GM19372 (cell line): ENCODE data around the gene SAMM50.

Source experiments
- ATAC-seq: cut with Tn5 transposase; IDR thresholded peaks from one replicate; pipeline ENCODE4 v1.9.1; 2021; ENCODE audit warnings: mild to moderate bottlenecking, low read depth, moderate library complexity; ENCODE audit not compliant: unreplicated experiment

SAMM50 gene

GRCh38 chr22:43945632-43946383, 9.4 kb upstream of the SAMM50 start:
- ATAC-seq, result no peak

GRCh38 chr22:43946384-43946667, 8.9 kb upstream of the SAMM50 start:
- ATAC-seq, result no peak

GRCh38 chr22:43948836-43949406, 6.3 kb upstream of the SAMM50 start:
- ATAC-seq, result no peak

- no peak for ATAC-seq
These were observed 3.9 kb upstream of the SAMM50 start for GRCh38 chr22:43951391-43951790.

- ATAC-seq, result no peak
These were observed 3.3 kb upstream of the SAMM50 start for GRCh38 chr22:43951966-43952365.

- ATAC-seq, result no peak
These were observed 1.1 kb upstream of the SAMM50 start for GRCh38 chr22:43953988-43954785.

- ATAC-seq, result no peak
These were observed 891 bp downstream of the SAMM50 start for GRCh38 chr22:43955883-43956782.

- no peak for ATAC-seq
These were observed 1.7 kb downstream of the SAMM50 start for GRCh38 chr22:43956805-43957463.

- no peak for ATAC-seq
These were observed 2.6 kb downstream of the SAMM50 start for GRCh38 chr22:43957871-43958270.

- no peak for ATAC-seq
These were observed 9.1 kb downstream of the SAMM50 start for GRCh38 chr22:43964314-43964857.

- ATAC-seq, result no peak
These were observed 11.8 kb downstream of the SAMM50 start for GRCh38 chr22:43967069-43967468.

- no peak for ATAC-seq
These were observed 13.4 kb downstream of the SAMM50 start for GRCh38 chr22:43968614-43969013.

- ATAC-seq, result no peak
These were observed 14.0 kb downstream of the SAMM50 start for GRCh38 chr22:43969021-43969878.

GRCh38 chr22:43969989-43970755, 14.9 kb downstream of the SAMM50 start:
- no peak for ATAC-seq

GRCh38 chr22:43971112-43971511, 15.9 kb downstream of the SAMM50 start:
- ATAC-seq, result no peak

- ATAC-seq, result no peak
These were observed 17.8 kb downstream of the SAMM50 start for GRCh38 chr22:43972931-43973462.

- no peak for ATAC-seq
These were observed 18.8 kb downstream of the SAMM50 start for GRCh38 chr22:43974028-43974545.

GRCh38 chr22:43975041-43975440, 19.8 kb downstream of the SAMM50 start:
- no peak for ATAC-seq
